ENCODE results near the gene SLC25A11.
"Not testable (repeated sequence)": the region's sequence is repeated elsewhere in the genome, so short reads cannot be mapped to it uniquely, and the experiment has no call there.

DNA sequence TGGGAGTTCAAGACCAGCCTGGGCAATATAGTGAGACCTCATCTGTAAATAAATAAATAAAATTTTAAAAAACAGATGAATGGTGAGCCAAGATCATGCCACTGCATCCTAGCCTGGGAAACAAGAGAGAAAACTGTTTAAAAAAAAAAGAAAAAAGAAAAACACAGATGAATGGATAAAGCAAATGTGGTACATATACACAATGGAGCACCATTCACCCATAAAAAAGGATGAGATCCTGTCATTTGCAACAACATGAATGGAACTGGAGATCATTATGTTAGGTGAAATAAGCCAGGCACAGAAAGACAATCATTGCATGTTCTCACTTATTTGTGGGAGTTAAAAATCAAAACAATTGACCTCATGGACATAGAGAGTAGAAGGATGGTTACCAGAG, 33.2 kb downstream of the SLC25A11 start:
- TF ChIP-seq, protein P1, sequence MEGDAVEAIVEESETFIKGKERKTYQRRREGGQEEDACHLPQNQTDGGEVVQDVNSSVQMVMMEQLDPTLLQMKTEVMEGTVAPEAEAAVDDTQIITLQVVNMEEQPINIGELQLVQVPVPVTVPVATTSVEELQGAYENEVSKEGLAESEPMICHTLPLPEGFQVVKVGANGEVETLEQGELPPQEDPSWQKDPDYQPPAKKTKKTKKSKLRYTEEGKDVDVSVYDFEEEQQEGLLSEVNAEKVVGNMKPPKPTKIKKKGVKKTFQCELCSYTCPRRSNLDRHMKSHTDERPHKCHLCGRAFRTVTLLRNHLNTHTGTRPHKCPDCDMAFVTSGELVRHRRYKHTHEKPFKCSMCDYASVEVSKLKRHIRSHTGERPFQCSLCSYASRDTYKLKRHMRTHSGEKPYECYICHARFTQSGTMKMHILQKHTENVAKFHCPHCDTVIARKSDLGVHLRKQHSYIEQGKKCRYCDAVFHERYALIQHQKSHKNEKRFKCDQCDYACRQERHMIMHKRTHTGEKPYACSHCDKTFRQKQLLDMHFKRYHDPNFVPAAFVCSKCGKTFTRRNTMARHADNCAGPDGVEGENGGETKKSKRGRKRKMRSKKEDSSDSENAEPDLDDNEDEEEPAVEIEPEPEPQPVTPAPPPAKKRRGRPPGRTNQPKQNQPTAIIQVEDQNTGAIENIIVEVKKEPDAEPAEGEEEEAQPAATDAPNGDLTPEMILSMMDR (IDR thresholded peaks at IDR 0.05) = not testable (repeated sequence)
- not testable (repeated sequence) for TF ChIP-seq POLR2AphosphoS5 (IDR thresholded peaks at IDR 0.05; ENCODE audit: insufficient read depth in 1 of 2, low read depth in 1 of 2)

All from vagina (tissue), 2 donors.